ENCODE results near the gene BTBD6. TPM values are rescaled to one million over a fixed set of nuclear protein-coding genes. Genes with fewer than 3 reads are reported as not detected.

Gene BTBD6
- total and polyA plus RNA-seq, 2 of the 8 experiments (the other 6 are each of a cell fraction or from before 2014, with no cell fraction given), result 10.1 to 10.2 TPM

GRCh38 chr14:105268736-105269354 is 20.5 kb downstream of the BTBD6 start (continued):
- TF ChIP-seq CHD7 (IDR thresholded peaks at IDR 0.05; ENCODE audit: insufficient replicate concordance, low read length), result no peak
- no peak for TF ChIP-seq SP1 (IDR thresholded peaks at IDR 0.05; ENCODE audit: low read depth, low read length)
- TF ChIP-seq KDM5A (IDR thresholded peaks at IDR 0.05; ENCODE audit: low read length), result no peak
- no peak for TF ChIP-seq RXRA (IDR thresholded peaks at IDR 0.05; ENCODE audit: insufficient read depth, low read depth, low read length)
- no peak for TF ChIP-seq GABPA (IDR thresholded peaks at IDR 0.05; ENCODE audit: borderline replicate concordance, insufficient read depth, low read length)
- TF ChIP-seq SP2 (IDR thresholded peaks at IDR 0.05; ENCODE audit: low read length), result no peak
- TF ChIP-seq POU5F1 (IDR thresholded peaks at IDR 0.05; ENCODE audit: low read depth, low read length), result no peak
- no peak for TF ChIP-seq USF2 (IDR thresholded peaks at IDR 0.05; ENCODE audit: low read length)
- no peak for TF ChIP-seq BRCA1 (IDR thresholded peaks at IDR 0.05; ENCODE audit: low read depth, low read length)
- no peak for TF ChIP-seq SP4 (IDR thresholded peaks at IDR 0.05; ENCODE audit: low read length)

All from H1 (cell line).